ENCODE measurements around the gene RPL37.

Gene RPL37

GRCh38 chr5:40776658-40776977 lies 58.4 kb downstream of the RPL37 start:
- no peak overlapping the region for H3K4me3 ChIP-seq (replicated peaks in 1 of 2; ENCODE audit: low read depth in 2 of 2, low read length in 2 of 2)
- DNase-seq (ENCODE audit: low read depth in 2 of 2) = no peak
- TF ChIP-seq CTCF (IDR thresholded peaks at IDR 0.05; ENCODE audit: low read depth, low read length) = no peak

- TF ChIP-seq CTCF (IDR thresholded peaks at IDR 0.05; ENCODE audit: low read depth, low read length) = no peak
Measured at GRCh38 chr5:40775846-40776657, 59.0 kb downstream of the RPL37 start.

More at GRCh38 chr5:40775846-40776657, 59.0 kb downstream of the RPL37 start:
- no peak overlapping the region for H3K4me3 ChIP-seq (replicated peaks in 1 of 2; ENCODE audit: low read depth in 2 of 2, low read length in 2 of 2)
- DNase-seq (ENCODE audit: low read depth in 2 of 2) = no peak
